ENCODE results near the gene ANKRD49. TPM values are rescaled to one million over a fixed set of nuclear protein-coding genes. Genes with fewer than 3 reads are reported as not detected.

ANKRD49 gene
- total and polyA plus RNA-seq, 2 of the 8 experiments (the other 6 are each of a cell fraction or from before 2014, with no cell fraction given), result 7.4 to 12.2 TPM

- TF ChIP-seq SIRT6 (IDR thresholded peaks at IDR 0.05; ENCODE audit: low read length), result no peak
- no peak for TF ChIP-seq USF2 (IDR thresholded peaks at IDR 0.05; ENCODE audit: low read length)
Observed at GRCh38 chr11:94546162-94546470, 52.3 kb downstream of the ANKRD49 start (continued).

Data from H1 (cell line).